ENCODE data around the gene APOD.

GRCh38 chr3:195544230-195544536 is 39.6 kb downstream of the APOD start:
- TF ChIP-seq TOX (CRISPR knock-in tag; IDR thresholded peaks at IDR 0.05; ENCODE audit: borderline replicate concordance) (no peak), ZFP3 (CRISPR knock-in tag; IDR thresholded peaks at IDR 0.05) (no peak), RARB (CRISPR knock-in tag; IDR thresholded peaks at IDR 0.05) (no peak), PATZ1 (CRISPR knock-in tag; IDR thresholded peaks at IDR 0.05; ENCODE audit: borderline replicate concordance) (no peak), ZNF70 (CRISPR knock-in tag; IDR thresholded peaks at IDR 0.05) (no peak), ZNF565 (CRISPR knock-in tag; conservative IDR thresholded peaks at IDR 0.05; ENCODE audit: low read depth) (no peak), OSR1 (CRISPR knock-in tag; IDR thresholded peaks at IDR 0.05) (no peak), ARNTL (CRISPR knock-in tag; IDR thresholded peaks at IDR 0.05; ENCODE audit: borderline replicate concordance, low read depth) (no peak), ZFP30 (CRISPR knock-in tag; IDR thresholded peaks at IDR 0.05) (no peak)
